AG09309 (cell line): ENCODE results near the gene CLIC4.

ENCODE experiments used
- DNase-seq: peaks from one replicate; pipeline ENCODE4 v3.0.0-alpha.2; 2010; ENCODE audit warnings: low read depth
- H3K4me3 ChIP-seq: 2 replicates; pipeline ENCODE4 v1.5.1; 2011; ENCODE audit warnings: mild to moderate bottlenecking, low read depth, low read length, moderate library complexity; ENCODE audit not compliant: control insufficient read depth
- TF ChIP-seq, protein P1 (sequence below): IDR thresholded peaks from 2 replicates; pipeline ENCODE4 v1.5.1; 2011; ENCODE audit warnings: mild to moderate bottlenecking, low read depth, low read length, inconsistent platforms; ENCODE audit not compliant: insufficient read depth, control insufficient read depth; ENCODE audit errors: missing control alignments

The CLIC4 gene

GRCh38 chr1:24861821-24862727 lies 116.8 kb downstream of the CLIC4 start:
- TF ChIP-seq, protein P1, sequence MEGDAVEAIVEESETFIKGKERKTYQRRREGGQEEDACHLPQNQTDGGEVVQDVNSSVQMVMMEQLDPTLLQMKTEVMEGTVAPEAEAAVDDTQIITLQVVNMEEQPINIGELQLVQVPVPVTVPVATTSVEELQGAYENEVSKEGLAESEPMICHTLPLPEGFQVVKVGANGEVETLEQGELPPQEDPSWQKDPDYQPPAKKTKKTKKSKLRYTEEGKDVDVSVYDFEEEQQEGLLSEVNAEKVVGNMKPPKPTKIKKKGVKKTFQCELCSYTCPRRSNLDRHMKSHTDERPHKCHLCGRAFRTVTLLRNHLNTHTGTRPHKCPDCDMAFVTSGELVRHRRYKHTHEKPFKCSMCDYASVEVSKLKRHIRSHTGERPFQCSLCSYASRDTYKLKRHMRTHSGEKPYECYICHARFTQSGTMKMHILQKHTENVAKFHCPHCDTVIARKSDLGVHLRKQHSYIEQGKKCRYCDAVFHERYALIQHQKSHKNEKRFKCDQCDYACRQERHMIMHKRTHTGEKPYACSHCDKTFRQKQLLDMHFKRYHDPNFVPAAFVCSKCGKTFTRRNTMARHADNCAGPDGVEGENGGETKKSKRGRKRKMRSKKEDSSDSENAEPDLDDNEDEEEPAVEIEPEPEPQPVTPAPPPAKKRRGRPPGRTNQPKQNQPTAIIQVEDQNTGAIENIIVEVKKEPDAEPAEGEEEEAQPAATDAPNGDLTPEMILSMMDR, result no peak
- H3K4me3 ChIP-seq, result no peak overlapping the region
- no peak for DNase-seq

GRCh38 chr1:24862775-24863483 lies 117.7 kb downstream of the CLIC4 start:
- no peak for DNase-seq
- TF ChIP-seq, protein P1, result no peak

GRCh38 chr1:24864370-24864777 lies 119.1 kb downstream of the CLIC4 start:
- H3K4me3 ChIP-seq, result no peak overlapping the region
- TF ChIP-seq, protein P1, result no peak
- no peak for DNase-seq

More at GRCh38 chr1:24862775-24863483, 117.7 kb downstream of the CLIC4 start:
- no peak overlapping the region for H3K4me3 ChIP-seq

GRCh38 chr1:24865168-24865567 lies 119.9 kb downstream of the CLIC4 start:
- no peak for DNase-seq
- TF ChIP-seq, protein P1, result no peak
- H3K4me3 ChIP-seq, result no peak overlapping the region

GRCh38 chr1:24865587-24865986 lies 120.3 kb downstream of the CLIC4 start:
- H3K4me3 ChIP-seq, result no peak overlapping the region
- no peak for DNase-seq
- TF ChIP-seq, protein P1, result no peak

GRCh38 chr1:24866211-24867083 lies 121.2 kb downstream of the CLIC4 start:
- H3K4me3 ChIP-seq, result no peak overlapping the region
- DNase-seq, result no peak
- TF ChIP-seq, protein P1, result peak; percentile 34
